ENCODE data around the gene ACOX3. TPM values are rescaled to one million over a fixed set of nuclear protein-coding genes. Genes with fewer than 3 reads are reported as not detected.

The ACOX3 gene
- total and polyA plus RNA-seq, 4 experiments from 2014 or later = 13.3 to 17.3 (median 16.4) TPM

- peak overlapping the region; percentile 98 to 100 (median 99) for H3K27ac Mint-ChIP-seq
- peaks cover 63% of the 10 kb centered on the region for H3K4me1 ChIP-seq (ENCODE audit: insufficient read depth, low read length)
These were observed 520 bp downstream of the ACOX3 start for GRCh38 chr4:8439914-8440491.

GRCh38 chr4:8439168-8439567 is 1.4 kb downstream of the ACOX3 start:
- Histone ChIP-seq H3K4me3 (ENCODE audit: low read length in 2 of 2) (peak overlapping the region in 1 of 2 donors; percentile 78), H3K9me3 (ENCODE audit: control insufficient read depth in 1 of 2, low read length in 2 of 2) (no peaks in the 10 kb centered on the region), H3K4me1 (ENCODE audit: insufficient read depth, low read length) (peaks cover 71% of the 10 kb centered on the region), H3K36me3 (ENCODE audit: insufficient read depth, low read length) (no peaks in the 10 kb centered on the region), H3K27me3 (ENCODE audit: insufficient read depth, low read length) (no peaks in the 10 kb centered on the region), H3K27ac (ENCODE audit: low read depth, low read length) (peak overlapping the region; percentile 91)
- peaks cover 53 to 93% (median 75%) of the 10 kb centered on the region in 4 donors for H3K4me1 Mint-ChIP-seq
- H3K9me3 Mint-ChIP-seq = peaks cover 0 to 5% (median 2%) of the 10 kb centered on the region in 8 donors
- no peak for DNase-seq
- peak overlapping the region in 4 of 7 donors; percentile 38 to 99 (median 88) for H3K27ac Mint-ChIP-seq
- intact Hi-C loops (cut with micrococcal nuclease) = no loop called here
- ChIA-PET POLR2A (ENCODE audit: partially characterized antibody) (interaction anchor here (2.1 to 3.1 kb wide), 2 partner anchors 8 to 11 kb away, joined by 5 to 35 read pairs; no protein-coding TSS in a partner anchor), CTCF (ENCODE audit: partially characterized antibody) (interaction anchor here (2.1 kb wide), 1 partner anchor 11 kb away, joined by 10 read pairs; no protein-coding TSS in a partner anchor)
- H3K27me3 Mint-ChIP-seq = no peaks in the 10 kb centered on the region
- peaks cover 0 to 22% of the 10 kb centered on the region in 2 donors for H3K36me3 Mint-ChIP-seq
- peak overlapping the region in 7 of 8 donors; percentile 33 to 75 (median 61) for H3K4me3 Mint-ChIP-seq

More at GRCh38 chr4:8439914-8440491, 520 bp downstream of the ACOX3 start:
- Mint-ChIP-seq H3K36me3 (peaks cover 0 to 24% of the 10 kb centered on the region in 2 donors), H3K27me3 (no peaks in the 10 kb centered on the region), H3K4me3 (peak overlapping the region; percentile 93 to 100 (median 99)), H3K4me1 (peaks cover 52 to 84% (median 70%) of the 10 kb centered on the region in 4 donors), H3K9me3 (peaks cover 0 to 5% (median 2%) of the 10 kb centered on the region in 8 donors)
- CTCF ChIA-PET (ENCODE audit: partially characterized antibody) = interaction anchor here (1.5 to 2.1 kb wide), 2 partner anchors 12 to 29 kb away, joined by 3 to 10 read pairs; no protein-coding TSS in a partner anchor
- Histone ChIP-seq H3K4me3 (ENCODE audit: low read length in 2 of 2) (peak overlapping the region; percentile 78 to 88), H3K27me3 (ENCODE audit: insufficient read depth, low read length) (no peaks in the 10 kb centered on the region), H3K36me3 (ENCODE audit: insufficient read depth, low read length) (no peaks in the 10 kb centered on the region), H3K9me3 (ENCODE audit: control insufficient read depth in 1 of 2, low read length in 2 of 2) (no peaks in the 10 kb centered on the region), H3K27ac (ENCODE audit: low read depth, low read length) (peak overlapping the region; percentile 91)
- POLR2A ChIA-PET (ENCODE audit: partially characterized antibody) = interaction anchor here (0.9 to 3.1 kb wide), 7 partner anchors 9 to 1677 kb away, joined by 3 to 35 read pairs (median 5); partner anchors contain the start of genes ABLIM2 and WDR1
- intact Hi-C loops (cut with micrococcal nuclease) = loop anchor here (1.0 to 5.0 kb wide), 2 partner anchors 12 to 283 kb away; partner anchors contain the start of gene ABLIM2
- peak in 1 of 5 donors; percentile 43 for DNase-seq

DNA sequence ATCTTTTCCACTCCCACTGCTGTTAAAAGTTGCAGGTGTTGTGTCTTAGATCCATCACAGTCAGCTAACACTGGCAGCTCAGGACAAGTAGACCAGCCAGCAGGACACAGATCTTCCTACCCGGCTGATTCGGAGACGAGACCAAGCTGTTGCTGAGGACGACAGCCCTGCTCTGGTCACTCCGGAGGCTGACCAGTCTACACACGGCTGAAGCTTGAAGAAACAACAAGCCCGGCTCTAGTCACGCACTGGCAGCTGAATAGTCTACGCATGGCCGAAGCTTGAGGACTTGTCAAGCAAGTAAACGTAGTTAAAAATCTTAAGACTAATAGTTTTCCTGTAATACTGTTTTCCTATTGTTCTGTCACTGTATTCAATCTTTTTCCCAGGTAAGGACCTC is 1.8 kb downstream of the ACOX3 start:
- no peak for DNase-seq
- peak overlapping the region in 4 of 7 donors; percentile 38 to 98 (median 65) for H3K27ac Mint-ChIP-seq
- peaks cover 0 to 5% (median 2%) of the 10 kb centered on the region in 8 donors for H3K9me3 Mint-ChIP-seq
- H3K36me3 Mint-ChIP-seq = peaks cover 0 to 22% of the 10 kb centered on the region in 2 donors
- H3K4me3 ChIP-seq (ENCODE audit: low read length in 2 of 2) = no peak overlapping the region
- ChIA-PET POLR2A (ENCODE audit: partially characterized antibody) (interaction anchor here (3.1 kb wide), 1 partner anchor 11 kb away, joined by 35 read pairs; no protein-coding TSS in a partner anchor), CTCF (ENCODE audit: partially characterized antibody) (no interaction called here)
- peaks cover 72% of the 10 kb centered on the region for H3K4me1 ChIP-seq (ENCODE audit: insufficient read depth, low read length)
- H3K27me3 Mint-ChIP-seq = no peaks in the 10 kb centered on the region
- H3K9me3 ChIP-seq (ENCODE audit: control insufficient read depth in 1 of 2, low read length in 2 of 2) = no peaks in the 10 kb centered on the region
- intact Hi-C loops (cut with micrococcal nuclease) = no loop called here
- H3K27me3 ChIP-seq (ENCODE audit: insufficient read depth, low read length) = no peaks in the 10 kb centered on the region
- H3K4me3 Mint-ChIP-seq = peak overlapping the region in 6 of 8 donors; percentile 53 to 75 (median 63)
- H3K36me3 ChIP-seq (ENCODE audit: insufficient read depth, low read length) = no peaks in the 10 kb centered on the region
- H3K27ac ChIP-seq (ENCODE audit: low read depth, low read length) = no peak overlapping the region
- H3K4me1 Mint-ChIP-seq = peaks cover 52 to 91% (median 75%) of the 10 kb centered on the region in 4 donors

DNA sequence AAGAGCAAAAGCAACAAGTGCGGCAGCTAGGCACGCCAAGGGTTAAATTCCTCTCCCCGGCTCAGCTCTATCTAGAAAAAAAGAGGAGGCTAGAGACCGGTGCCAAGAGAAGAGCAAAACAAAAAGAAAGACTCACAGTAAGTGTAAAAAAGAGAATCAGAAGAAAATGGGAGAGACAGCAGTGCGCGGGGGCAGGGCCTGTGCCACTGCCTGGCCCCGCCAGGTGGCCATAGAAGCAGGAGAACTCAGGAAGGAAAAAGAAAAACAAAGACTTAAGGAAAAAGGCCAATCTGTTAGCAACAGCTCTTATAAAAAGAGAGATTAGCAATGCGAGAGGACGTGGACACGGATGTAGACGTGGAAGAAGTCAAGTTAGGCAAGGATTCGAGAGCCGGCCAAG is 3.2 kb downstream of the ACOX3 start:
- intact Hi-C loops (cut with micrococcal nuclease) = no loop called here
- ChIA-PET POLR2A (ENCODE audit: partially characterized antibody) (no interaction called here), CTCF (ENCODE audit: partially characterized antibody) (interaction anchor here (1.4 kb wide), 1 partner anchor 11 kb away, joined by 3 read pairs; no protein-coding TSS in a partner anchor)
- peaks cover 0 to 5% (median 2%) of the 10 kb centered on the region in 8 donors for H3K9me3 Mint-ChIP-seq
- H3K9me3 ChIP-seq (ENCODE audit: control insufficient read depth in 1 of 2, low read length in 2 of 2) = no peaks in the 10 kb centered on the region
- peaks cover 0 to 22% of the 10 kb centered on the region in 2 donors for H3K36me3 Mint-ChIP-seq
- H3K36me3 ChIP-seq (ENCODE audit: insufficient read depth, low read length) = no peaks in the 10 kb centered on the region
- H3K4me1 ChIP-seq (ENCODE audit: insufficient read depth, low read length) = peaks cover 61% of the 10 kb centered on the region
- H3K4me3 ChIP-seq (ENCODE audit: low read length in 2 of 2) = no peak overlapping the region
- no peak for DNase-seq
- H3K27ac ChIP-seq (ENCODE audit: low read depth, low read length) = no peak overlapping the region
- peak overlapping the region in 6 of 7 donors; percentile 32 to 89 (median 68) for H3K27ac Mint-ChIP-seq
- H3K27me3 Mint-ChIP-seq = no peaks in the 10 kb centered on the region
- no peaks in the 10 kb centered on the region for H3K27me3 ChIP-seq (ENCODE audit: insufficient read depth, low read length)
- peak overlapping the region in 6 of 8 donors; percentile 16 to 52 (median 22) for H3K4me3 Mint-ChIP-seq
- peaks cover 48 to 80% (median 67%) of the 10 kb centered on the region in 4 donors for H3K4me1 Mint-ChIP-seq

GRCh38 chr4:8435656-8436121 is 4.8 kb downstream of the ACOX3 start:
- no peaks in the 10 kb centered on the region for H3K27me3 Mint-ChIP-seq
- no peaks in the 10 kb centered on the region for H3K9me3 ChIP-seq (ENCODE audit: control insufficient read depth in 1 of 2, low read length in 2 of 2)
- H3K9me3 Mint-ChIP-seq = peaks cover 0 to 5% (median 2%) of the 10 kb centered on the region in 8 donors
- peaks cover 48% of the 10 kb centered on the region for H3K4me1 ChIP-seq (ENCODE audit: insufficient read depth, low read length)
- POLR2A ChIA-PET (ENCODE audit: partially characterized antibody) = interaction anchor here (0.7 to 1.3 kb wide), 3 partner anchors 7 to 207 kb away, joined by 3 to 5 read pairs (median 3); no protein-coding TSS in a partner anchor
- no peaks in the 10 kb centered on the region for H3K27me3 ChIP-seq (ENCODE audit: insufficient read depth, low read length)
- intact Hi-C loops (cut with micrococcal nuclease) = no loop called here
- H3K4me3 ChIP-seq (ENCODE audit: low read length in 2 of 2) = peak overlapping the region; percentile 43 to 53
- peak; percentile 32 to 63 (median 49) for DNase-seq
- peaks cover 38 to 67% (median 54%) of the 10 kb centered on the region in 4 donors for H3K4me1 Mint-ChIP-seq
- peak overlapping the region; percentile 55 for H3K27ac ChIP-seq (ENCODE audit: low read depth, low read length)
- H3K36me3 Mint-ChIP-seq = peaks cover 0 to 22% of the 10 kb centered on the region in 2 donors
- CTCF ChIA-PET (ENCODE audit: partially characterized antibody) = interaction anchor here (1.2 kb wide), 1 partner anchor 31 kb away, joined by 3 read pairs; no protein-coding TSS in a partner anchor
- no peaks in the 10 kb centered on the region for H3K36me3 ChIP-seq (ENCODE audit: insufficient read depth, low read length)
- H3K4me3 Mint-ChIP-seq = peak overlapping the region; percentile 73 to 93 (median 85)
- H3K27ac Mint-ChIP-seq = peak overlapping the region; percentile 74 to 97 (median 92)

DNA sequence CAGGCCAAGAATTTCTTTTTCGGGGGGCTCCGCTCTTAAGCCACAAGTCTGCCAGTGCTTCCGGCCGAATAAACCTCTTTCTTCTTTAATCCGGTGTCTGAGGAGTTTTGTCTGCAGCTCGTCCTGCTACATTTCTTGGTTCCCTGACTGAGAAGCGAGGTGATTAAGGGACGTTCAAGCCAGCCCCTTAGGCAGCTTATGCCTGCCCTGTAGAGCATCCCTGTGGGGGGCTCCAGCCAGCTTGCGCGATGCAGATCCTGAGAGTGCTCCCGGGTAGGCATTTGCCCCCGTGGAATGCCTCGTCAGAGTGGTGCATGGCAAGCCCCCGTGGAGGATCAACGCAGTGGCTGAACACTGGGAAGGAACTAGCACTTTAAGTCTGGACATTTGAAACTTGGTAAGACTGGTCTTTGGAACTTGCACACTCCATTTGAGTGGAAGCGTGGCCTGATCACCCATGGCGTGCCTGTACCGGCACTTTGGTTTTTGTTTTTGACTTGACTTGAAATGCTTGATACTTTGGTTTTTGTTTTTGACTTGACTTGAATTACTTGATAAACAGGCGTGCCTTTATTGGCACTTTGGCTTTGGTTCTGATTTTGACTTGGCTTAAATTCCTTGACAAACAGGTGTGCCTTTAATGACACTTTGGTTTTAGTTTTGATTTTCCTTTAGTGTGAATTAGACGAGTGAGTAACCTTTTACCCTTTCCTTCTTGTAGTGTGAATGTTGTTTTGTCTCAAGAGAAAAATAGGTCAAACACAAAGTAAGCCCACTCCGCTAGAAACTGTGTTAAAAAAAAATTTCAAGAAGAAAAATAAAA is 6.1 kb downstream of the ACOX3 start:
- peaks cover 29 to 59% (median 46%) of the 10 kb centered on the region in 4 donors for H3K4me1 Mint-ChIP-seq
- no peak overlapping the region for H3K4me3 ChIP-seq (ENCODE audit: low read length in 2 of 2)
- H3K9me3 Mint-ChIP-seq = no peaks in the 10 kb centered on the region
- H3K36me3 Mint-ChIP-seq = peaks cover 0 to 13% of the 10 kb centered on the region in 2 donors
- H3K27ac Mint-ChIP-seq = peak overlapping the region; percentile 74 to 97 (median 92)
- CTCF ChIA-PET (ENCODE audit: partially characterized antibody) = no interaction called here
- POLR2A ChIA-PET (ENCODE audit: partially characterized antibody) = no interaction called here
- intact Hi-C loops (cut with micrococcal nuclease) = no loop called here
- peaks cover 40% of the 10 kb centered on the region for H3K4me1 ChIP-seq (ENCODE audit: insufficient read depth, low read length)
- no peak for DNase-seq
- peak overlapping the region; percentile 63 to 93 (median 85) for H3K4me3 Mint-ChIP-seq
- H3K9me3 ChIP-seq (ENCODE audit: control insufficient read depth in 1 of 2, low read length in 2 of 2) = no peaks in the 10 kb centered on the region
- H3K36me3 ChIP-seq (ENCODE audit: insufficient read depth, low read length) = no peaks in the 10 kb centered on the region
- H3K27me3 Mint-ChIP-seq = no peaks in the 10 kb centered on the region
- H3K27ac ChIP-seq (ENCODE audit: low read depth, low read length) = peak overlapping the region; percentile 55
- H3K27me3 ChIP-seq (ENCODE audit: insufficient read depth, low read length) = no peaks in the 10 kb centered on the region

All from CD4-positive, alpha-beta memory T cell (primary cell).